ENCODE measurements around the gene MTHFD1L. TPM values are rescaled to one million over a fixed set of nuclear protein-coding genes. Genes with fewer than 3 reads are reported as not detected.

Gene MTHFD1L
- total RNA-seq, 1 experiment from 2014 or later: 47.8 TPM

DNA sequence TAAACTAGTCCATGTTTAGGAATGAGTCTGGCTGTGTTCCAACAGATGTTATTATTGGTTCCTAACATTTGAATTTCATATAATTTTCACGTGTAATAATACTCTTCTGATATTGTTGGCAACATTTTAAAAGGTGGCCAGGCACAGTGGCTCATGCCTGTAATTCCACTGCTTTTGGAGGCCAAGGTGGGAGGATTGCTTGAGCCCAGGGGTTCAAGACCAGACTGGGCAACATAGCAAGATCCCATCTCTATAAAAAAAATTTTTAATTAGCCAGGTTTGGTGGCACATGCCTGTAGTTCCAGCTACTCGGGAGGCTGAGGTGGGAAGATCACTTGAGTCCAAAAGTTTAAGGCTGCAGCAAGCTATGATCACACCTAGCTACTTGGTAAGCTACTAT, 116.2 kb downstream of the MTHFD1L start:
- H3K4me1 Mint-ChIP-seq (ENCODE audit: low read depth, unreplicated experiment): no peaks in the 10 kb centered on the region
- no peaks in the 10 kb centered on the region for H3K27me3 Mint-ChIP-seq (ENCODE audit: unreplicated experiment)
- no peak overlapping the region for H3K4me3 Mint-ChIP-seq (ENCODE audit: low read depth, unreplicated experiment)
- CTCF ChIA-PET: no interaction called here
- intact Hi-C loops (cut with micrococcal nuclease; ENCODE audit: unreplicated experiment): no loop called here
- H3K36me3 Mint-ChIP-seq (ENCODE audit: insufficient read depth, unreplicated experiment): peaks cover 15% of the 10 kb centered on the region
- TF ChIP-seq, protein P1, sequence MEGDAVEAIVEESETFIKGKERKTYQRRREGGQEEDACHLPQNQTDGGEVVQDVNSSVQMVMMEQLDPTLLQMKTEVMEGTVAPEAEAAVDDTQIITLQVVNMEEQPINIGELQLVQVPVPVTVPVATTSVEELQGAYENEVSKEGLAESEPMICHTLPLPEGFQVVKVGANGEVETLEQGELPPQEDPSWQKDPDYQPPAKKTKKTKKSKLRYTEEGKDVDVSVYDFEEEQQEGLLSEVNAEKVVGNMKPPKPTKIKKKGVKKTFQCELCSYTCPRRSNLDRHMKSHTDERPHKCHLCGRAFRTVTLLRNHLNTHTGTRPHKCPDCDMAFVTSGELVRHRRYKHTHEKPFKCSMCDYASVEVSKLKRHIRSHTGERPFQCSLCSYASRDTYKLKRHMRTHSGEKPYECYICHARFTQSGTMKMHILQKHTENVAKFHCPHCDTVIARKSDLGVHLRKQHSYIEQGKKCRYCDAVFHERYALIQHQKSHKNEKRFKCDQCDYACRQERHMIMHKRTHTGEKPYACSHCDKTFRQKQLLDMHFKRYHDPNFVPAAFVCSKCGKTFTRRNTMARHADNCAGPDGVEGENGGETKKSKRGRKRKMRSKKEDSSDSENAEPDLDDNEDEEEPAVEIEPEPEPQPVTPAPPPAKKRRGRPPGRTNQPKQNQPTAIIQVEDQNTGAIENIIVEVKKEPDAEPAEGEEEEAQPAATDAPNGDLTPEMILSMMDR (IDR thresholded peaks at IDR 0.05; ENCODE audit: unreplicated experiment): no peak
- no peaks in the 10 kb centered on the region for H3K9me3 Mint-ChIP-seq (ENCODE audit: low read depth, unreplicated experiment)
- DNase-seq: no peak
- BruUV-seq (replicated peaks): no TSS peak
- H3K27ac Mint-ChIP-seq (ENCODE audit: unreplicated experiment): no peak overlapping the region

DNA sequence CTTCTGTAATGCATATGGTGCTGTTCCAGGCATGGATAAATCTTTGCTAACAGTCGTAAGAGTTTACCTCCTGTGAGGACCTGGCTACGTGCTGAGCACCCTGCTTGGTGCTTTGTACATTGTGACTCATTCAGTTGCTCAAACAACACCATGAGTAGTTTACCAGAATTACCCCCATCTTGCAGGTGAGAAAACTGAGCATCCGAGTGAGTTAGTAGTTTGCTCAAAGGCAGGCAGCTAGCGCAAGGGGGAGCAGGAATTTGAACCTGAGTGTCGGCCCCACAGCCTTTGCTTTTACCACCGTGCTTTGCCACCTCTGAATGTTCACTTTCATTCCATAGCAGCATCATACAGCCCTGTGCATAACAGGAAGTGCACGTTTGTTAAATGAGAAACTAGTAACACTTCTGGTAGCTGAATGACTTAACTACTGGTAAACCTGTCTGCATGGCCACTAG, 121.9 kb downstream of the MTHFD1L start:
- Mint-ChIP-seq H3K36me3 (ENCODE audit: insufficient read depth, unreplicated experiment) (peaks cover 8% of the 10 kb centered on the region), H3K27me3 (ENCODE audit: unreplicated experiment) (no peaks in the 10 kb centered on the region), H3K9me3 (ENCODE audit: low read depth, unreplicated experiment) (no peaks in the 10 kb centered on the region), H3K27ac (ENCODE audit: unreplicated experiment) (no peak overlapping the region), H3K4me1 (ENCODE audit: low read depth, unreplicated experiment) (no peaks in the 10 kb centered on the region), H3K4me3 (ENCODE audit: low read depth, unreplicated experiment) (no peak overlapping the region)
- TF ChIP-seq, protein P1 (IDR thresholded peaks at IDR 0.05; ENCODE audit: unreplicated experiment): no peak
- no peak for DNase-seq
- CTCF ChIA-PET: no interaction called here
- BruUV-seq (replicated peaks): no TSS peak
- intact Hi-C loops (cut with micrococcal nuclease; ENCODE audit: unreplicated experiment): no loop called here

DNA sequence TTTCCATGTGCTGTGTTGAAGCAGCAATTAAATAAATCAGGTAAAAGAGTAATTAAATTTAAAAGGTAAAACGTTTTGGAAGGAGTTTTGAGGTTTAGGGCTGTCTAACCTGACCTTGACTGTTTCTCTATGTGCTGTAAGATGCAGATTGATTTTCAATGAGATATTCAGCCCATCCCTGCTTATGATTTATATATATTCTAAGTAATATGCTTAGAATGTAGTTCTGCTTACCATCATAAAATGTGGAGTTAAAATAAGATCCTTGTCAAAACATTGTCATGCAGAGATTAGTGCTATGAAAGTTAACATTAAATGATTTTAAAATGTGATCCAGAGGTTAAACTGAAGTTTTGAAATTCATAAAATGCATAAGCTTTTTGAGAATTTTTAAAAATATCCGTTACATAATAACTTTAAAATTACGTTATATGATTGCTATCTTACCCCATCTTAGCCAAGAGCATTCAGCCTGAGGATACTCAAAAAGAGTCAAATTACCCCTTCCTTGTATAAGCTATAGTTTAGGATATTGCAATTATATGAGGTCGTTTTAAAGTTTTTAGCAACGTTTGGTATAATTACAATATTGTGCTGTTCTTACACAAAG, 122.5 kb downstream of the MTHFD1L start:
- Mint-ChIP-seq H3K36me3 (ENCODE audit: insufficient read depth, unreplicated experiment) (peaks cover 8% of the 10 kb centered on the region), H3K4me1 (ENCODE audit: low read depth, unreplicated experiment) (no peaks in the 10 kb centered on the region), H3K9me3 (ENCODE audit: low read depth, unreplicated experiment) (no peaks in the 10 kb centered on the region), H3K27me3 (ENCODE audit: unreplicated experiment) (no peaks in the 10 kb centered on the region), H3K27ac (ENCODE audit: unreplicated experiment) (no peak overlapping the region), H3K4me3 (ENCODE audit: low read depth, unreplicated experiment) (no peak overlapping the region)
- intact Hi-C loops (cut with micrococcal nuclease; ENCODE audit: unreplicated experiment): no loop called here
- no TSS peak for BruUV-seq (replicated peaks)
- TF ChIP-seq, protein P1 (IDR thresholded peaks at IDR 0.05; ENCODE audit: unreplicated experiment): no peak
- CTCF ChIA-PET: interaction anchor here (0.6 kb wide), 1 partner anchor 195 kb away, joined by 7 read pairs; no protein-coding TSS in a partner anchor
- DNase-seq: no peak

DNA sequence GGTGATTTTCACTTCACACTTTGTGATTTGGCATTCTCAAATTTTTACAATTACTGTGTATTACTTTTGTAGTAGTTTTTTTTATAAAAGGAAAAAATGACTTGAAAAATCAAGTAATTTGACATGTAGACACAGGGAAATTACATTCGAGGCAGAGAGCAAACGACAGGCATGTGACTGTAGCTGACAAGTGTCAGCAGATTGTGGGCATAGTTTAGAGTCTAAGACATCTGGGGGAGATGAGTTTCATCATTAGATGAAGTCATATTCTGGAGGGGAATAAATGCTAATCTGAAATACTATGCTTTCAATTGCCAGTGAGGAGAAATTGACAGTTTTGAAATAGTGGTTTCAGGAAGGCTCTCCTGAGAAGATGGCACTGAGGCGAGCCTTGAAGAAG, 126.0 kb downstream of the MTHFD1L start:
- no peak overlapping the region for H3K4me3 Mint-ChIP-seq (ENCODE audit: low read depth, unreplicated experiment)
- no TSS peak for BruUV-seq (replicated peaks)
- no peak for DNase-seq
- no peak overlapping the region for H3K27ac Mint-ChIP-seq (ENCODE audit: unreplicated experiment)
- H3K9me3 Mint-ChIP-seq (ENCODE audit: low read depth, unreplicated experiment): no peaks in the 10 kb centered on the region
- H3K4me1 Mint-ChIP-seq (ENCODE audit: low read depth, unreplicated experiment): no peaks in the 10 kb centered on the region
- CTCF ChIA-PET: no interaction called here
- intact Hi-C loops (cut with micrococcal nuclease; ENCODE audit: unreplicated experiment): no loop called here
- no peaks in the 10 kb centered on the region for H3K27me3 Mint-ChIP-seq (ENCODE audit: unreplicated experiment)
- TF ChIP-seq, protein P1 (IDR thresholded peaks at IDR 0.05; ENCODE audit: unreplicated experiment): no peak
- no peaks in the 10 kb centered on the region for H3K36me3 Mint-ChIP-seq (ENCODE audit: insufficient read depth, unreplicated experiment)

Measured in Calu3 (cell line).